Anterior cingulate cortex (tissue), 58 donors: Measurements from ENCODE around the gene ITIH6.
A peak's percentile ranks its signal among the peaks of the same experiment; 100 is the strongest.
"Not testable (repeated sequence)": the region's sequence is repeated elsewhere in the genome, so short reads cannot be mapped to it uniquely, and the experiment has no call there.

Experiments used
- DNase-seq, 58 donors: peaks; one replicate each; lab custom pipeline; 2025; lab: John Stamatoyannopoulos, UW

ITIH6 gene

GRCh38 chrX:54807524-54808108, 9.6 kb upstream of the ITIH6 start, which contains the start of gene MAGED2:
Gene MAGED2 (plus strand): TSS chrX:54807745. CDS start chrX:54809332, 1,587 bp downstream.
- DNase-seq = peak in 48 of 58 donors; percentile 1 to 50 (median 18)

GRCh38 chrX:54799046-54799445, 991 bp upstream of the ITIH6 start:
- DNase-seq = no peak

- no peak for DNase-seq
Observed at GRCh38 chrX:54794795-54795194, 3.3 kb downstream of the ITIH6 start.

- no peak for DNase-seq
Observed at GRCh38 chrX:54794028-54794427, 4.0 kb downstream of the ITIH6 start.

- DNase-seq = not testable (repeated sequence)
Observed at GRCh38 chrX:54789405-54789804, 8.7 kb downstream of the ITIH6 start.

GRCh38 chrX:54788446-54788845, 9.6 kb downstream of the ITIH6 start:
- no peak for DNase-seq

GRCh38 chrX:54786967-54787366, 11.1 kb downstream of the ITIH6 start:
- no peak for DNase-seq

GRCh38 chrX:54785901-54786300, 12.2 kb downstream of the ITIH6 start:
- no peak for DNase-seq

- no peak for DNase-seq
Observed at GRCh38 chrX:54776987-54777672, 20.9 kb downstream of the ITIH6 start.

GRCh38 chrX:54776061-54776460, 22.0 kb downstream of the ITIH6 start:
- no peak for DNase-seq

- DNase-seq = not testable (repeated sequence)
Observed at GRCh38 chrX:54774391-54775094, 23.5 kb downstream of the ITIH6 start.

GRCh38 chrX:54758114-54759055, 39.7 kb downstream of the ITIH6 start:
- no peak for DNase-seq

- no peak for DNase-seq
Observed at GRCh38 chrX:54754854-54755253, 43.2 kb downstream of the ITIH6 start.

- DNase-seq = no peak
Observed at GRCh38 chrX:54748626-54749025, 49.4 kb downstream of the ITIH6 start.

- DNase-seq = no peak
Observed at GRCh38 chrX:54747733-54748393, 50.2 kb downstream of the ITIH6 start.

- DNase-seq = no peak
Observed at GRCh38 chrX:54746928-54747327, 51.1 kb downstream of the ITIH6 start.

GRCh38 chrX:54745676-54746075, 52.4 kb downstream of the ITIH6 start:
- DNase-seq = no peak

GRCh38 chrX:54738567-54738966, 59.5 kb downstream of the ITIH6 start:
- DNase-seq = not testable (repeated sequence)

GRCh38 chrX:54736298-54736942, 61.6 kb downstream of the ITIH6 start:
- not testable (repeated sequence) for DNase-seq
